HG03280 (cell line): Measurements from ENCODE around the gene ASB5.
"Not testable (repeated sequence)": the region's sequence is repeated elsewhere in the genome, so short reads cannot be mapped to it uniquely, and the experiment has no call there.

Source experiments
- ATAC-seq: cut with Tn5 transposase; IDR thresholded peaks from one replicate; pipeline ENCODE4 v1.9.1; 2021; ENCODE audit warnings: mild to moderate bottlenecking, moderate library complexity; ENCODE audit not compliant: unreplicated experiment

ASB5 gene

DNA sequence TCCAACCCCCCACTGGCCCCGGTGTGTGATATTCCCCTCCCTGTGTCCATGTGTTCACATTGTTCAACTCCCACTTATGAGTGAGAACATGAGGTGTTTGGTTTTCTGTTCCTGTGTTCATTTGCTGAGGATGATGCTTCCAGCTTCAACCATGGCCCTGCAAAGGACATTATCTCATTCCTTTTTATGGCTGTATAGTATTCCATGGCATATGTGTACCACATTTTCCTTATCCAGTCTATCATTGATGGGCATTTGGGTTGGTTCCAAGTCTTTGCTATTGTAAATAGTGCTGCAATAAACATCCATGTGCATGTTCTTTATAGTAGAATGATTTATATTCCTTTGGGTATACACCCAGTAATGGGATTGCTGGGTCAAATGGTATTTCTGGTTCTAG, 10.5 kb upstream of the ASB5 start:
- ATAC-seq, result not testable (repeated sequence)

DNA sequence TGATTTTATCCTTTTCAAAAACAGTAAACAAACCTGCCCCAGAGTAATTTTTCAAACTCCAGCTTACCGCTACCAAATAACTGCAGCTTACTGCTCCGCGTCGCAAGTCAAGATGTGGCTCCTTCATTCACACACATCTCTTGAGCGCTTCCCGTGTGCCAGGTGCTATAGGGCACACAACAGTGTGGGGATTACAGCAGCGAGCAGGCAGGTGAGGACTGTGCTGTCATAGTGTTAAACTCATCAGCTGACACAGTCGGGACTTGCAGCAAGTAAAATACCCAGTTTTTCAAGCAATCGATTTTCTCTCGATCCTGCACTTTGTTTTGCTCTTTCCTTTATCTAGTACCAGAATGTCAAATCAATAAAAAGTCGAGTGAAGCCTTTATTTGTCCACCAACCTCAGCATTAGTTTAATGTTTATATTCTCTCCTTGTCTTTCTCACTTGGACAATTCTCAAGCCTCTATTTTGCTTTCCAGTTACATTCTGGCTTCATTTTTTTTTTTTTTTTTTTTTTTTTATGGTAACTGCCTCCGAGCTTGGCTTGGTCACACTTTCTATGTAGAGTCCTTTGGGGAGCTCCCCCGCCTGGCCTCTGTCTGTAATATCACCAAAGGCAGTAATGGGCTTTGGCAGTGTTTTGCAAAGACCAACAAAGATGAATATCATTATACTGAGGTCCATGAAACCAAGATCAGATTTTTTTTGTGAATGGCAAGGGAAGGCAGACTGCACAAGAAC, 8.3 kb upstream of the ASB5 start:
- ATAC-seq, result peak; percentile 89

DNA sequence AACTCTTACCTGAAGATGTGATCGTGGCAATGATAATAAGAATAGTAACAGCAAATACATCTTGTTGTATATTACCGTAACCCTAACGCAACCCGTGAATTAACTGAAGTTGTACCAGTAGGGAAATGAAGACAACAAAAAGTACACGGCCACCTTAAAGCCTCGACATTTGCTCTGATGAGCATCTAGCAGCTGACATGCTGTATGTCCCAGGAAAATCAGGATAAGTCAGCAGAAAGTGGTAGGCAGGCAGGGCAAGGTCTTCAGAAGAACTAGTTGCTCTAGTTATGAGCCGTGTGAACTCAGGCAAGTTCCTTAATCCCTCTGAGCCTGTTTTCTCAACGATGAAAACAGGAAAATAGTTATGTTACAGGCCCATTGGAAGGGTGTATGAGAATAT, 7.7 kb upstream of the ASB5 start:
- no peak for ATAC-seq

DNA sequence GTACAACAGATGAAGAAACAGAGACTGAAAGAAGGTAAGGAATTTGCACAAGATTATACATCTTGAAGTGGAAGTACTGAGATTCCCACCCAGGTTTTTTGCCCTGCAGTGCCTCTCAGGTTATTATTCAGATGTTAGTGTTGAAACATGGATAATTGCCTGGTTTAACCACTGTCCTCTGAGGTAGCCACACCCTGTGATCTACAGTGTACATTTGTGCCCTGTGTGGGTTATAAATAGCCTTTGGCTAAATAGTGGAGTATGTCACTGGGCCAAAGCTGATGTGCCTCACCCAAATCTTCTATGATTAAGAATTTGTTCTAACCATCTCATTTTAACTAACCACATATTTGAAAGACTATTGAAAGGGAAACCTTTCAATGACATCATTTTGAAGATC, 5.4 kb upstream of the ASB5 start:
- no peak for ATAC-seq

DNA sequence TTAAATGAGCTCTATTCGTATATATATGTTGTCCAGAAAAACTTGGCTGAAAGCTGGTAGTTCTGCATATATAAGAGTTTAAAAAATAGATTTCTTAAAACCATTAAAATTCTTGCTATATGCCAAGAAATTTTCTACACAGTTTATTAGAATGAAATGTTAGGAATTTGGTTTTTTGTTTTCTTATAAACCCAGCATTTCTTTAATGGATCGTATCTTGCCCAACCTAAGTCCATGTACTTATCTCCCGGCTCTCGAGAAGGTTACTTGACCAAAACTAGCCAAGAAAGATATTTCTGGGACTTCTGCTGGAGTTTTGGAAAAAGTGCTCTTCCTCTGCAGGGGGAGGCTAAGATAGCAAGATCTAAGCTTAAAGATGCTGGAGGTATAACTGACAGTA, 4.7 kb upstream of the ASB5 start:
- no peak for ATAC-seq

DNA sequence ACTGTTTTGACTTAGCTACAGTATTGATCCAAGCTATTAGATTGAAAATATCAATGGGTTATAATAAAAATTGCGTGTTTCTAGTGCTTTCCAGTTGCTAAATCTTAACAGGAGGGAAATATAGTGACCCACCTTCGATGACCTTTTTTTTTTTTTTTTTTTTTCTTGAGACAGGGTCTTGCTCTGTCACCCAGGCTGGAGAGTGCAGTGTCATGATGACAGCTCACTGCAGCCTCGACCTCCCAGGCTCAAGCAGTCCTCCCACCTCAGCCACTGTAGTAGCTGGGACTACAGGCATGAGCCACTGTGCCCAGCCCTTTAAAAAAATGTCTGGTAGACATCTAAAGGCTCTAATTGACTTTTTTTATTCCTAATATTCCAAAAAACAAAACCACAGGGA, 3.8 kb upstream of the ASB5 start:
- ATAC-seq, result no peak

DNA sequence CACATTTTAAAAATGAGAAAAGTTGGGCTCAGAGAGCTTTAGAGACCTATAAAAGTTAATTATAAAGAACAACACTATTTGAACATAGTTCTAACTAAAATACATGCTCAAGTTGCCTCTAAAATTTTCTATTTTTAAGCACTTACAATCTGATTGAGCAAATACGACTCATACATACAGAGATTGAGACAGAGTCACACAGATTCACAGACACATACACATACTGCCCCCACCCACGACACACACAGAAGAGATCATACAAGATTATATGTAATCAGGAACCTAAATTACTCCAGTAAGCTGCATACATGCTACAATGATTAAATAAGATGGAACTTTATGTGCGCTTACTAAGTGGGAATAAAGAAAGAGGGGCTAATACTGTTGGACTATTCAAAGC, 2.7 kb upstream of the ASB5 start:
- ATAC-seq, result no peak

DNA sequence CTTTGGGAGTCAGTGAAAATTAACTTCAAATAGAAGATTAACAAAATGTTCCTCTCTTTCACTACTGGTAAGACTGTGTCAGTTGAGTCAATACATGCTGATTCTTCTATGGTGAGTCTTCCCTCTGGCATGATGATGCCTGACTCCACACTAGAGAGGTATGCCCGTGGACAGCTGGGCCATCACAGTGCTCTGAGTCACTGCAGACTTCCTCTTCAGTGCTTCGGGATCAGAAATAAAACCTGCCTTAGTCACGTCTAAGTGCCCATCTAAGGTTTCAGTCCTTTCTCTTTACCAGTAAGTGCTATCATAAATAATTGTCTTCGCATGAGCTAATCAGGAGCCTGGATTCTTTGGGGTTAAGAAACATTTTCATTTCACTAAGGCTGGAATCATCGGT, 1.6 kb upstream of the ASB5 start:
- no peak for ATAC-seq

DNA sequence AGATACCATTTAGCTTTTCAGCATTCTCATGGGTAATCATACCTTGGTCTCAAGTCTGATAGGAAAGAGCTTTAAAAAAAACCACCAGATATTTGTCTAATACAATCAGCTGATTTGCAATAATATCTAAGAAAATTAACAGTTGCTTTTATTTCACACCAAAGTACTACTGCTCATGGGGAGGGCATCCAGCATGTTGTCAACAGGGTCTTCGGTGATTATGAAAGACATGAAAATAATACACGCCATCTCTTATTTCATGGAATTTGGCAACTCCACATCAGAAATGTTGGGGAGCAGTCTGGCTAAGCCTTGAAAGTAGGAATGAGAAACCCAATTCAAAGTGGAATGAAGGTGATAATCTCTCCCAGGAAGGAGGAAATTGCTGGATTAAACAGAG, 3.0 kb downstream of the ASB5 start:
- ATAC-seq, result no peak

DNA sequence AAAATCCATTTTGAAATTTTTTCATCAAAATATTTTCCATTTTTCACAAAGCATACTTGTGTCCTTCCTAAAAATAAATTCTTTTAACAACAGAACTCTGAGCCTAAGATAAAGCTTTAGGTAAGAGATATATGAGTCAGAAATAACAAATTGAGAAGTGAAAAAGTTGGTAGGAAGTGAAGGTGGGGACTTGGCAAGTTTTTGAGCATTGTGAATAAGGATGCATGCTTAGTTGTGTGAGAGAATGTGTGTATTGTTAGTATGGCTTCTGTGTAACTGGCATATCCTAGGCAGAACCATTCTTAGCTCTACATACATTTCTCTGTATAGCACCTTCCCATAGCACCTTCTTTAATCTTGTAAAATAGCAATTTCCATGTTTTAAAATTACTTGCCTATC, 6.8 kb downstream of the ASB5 start:
- ATAC-seq, result peak; percentile 79

DNA sequence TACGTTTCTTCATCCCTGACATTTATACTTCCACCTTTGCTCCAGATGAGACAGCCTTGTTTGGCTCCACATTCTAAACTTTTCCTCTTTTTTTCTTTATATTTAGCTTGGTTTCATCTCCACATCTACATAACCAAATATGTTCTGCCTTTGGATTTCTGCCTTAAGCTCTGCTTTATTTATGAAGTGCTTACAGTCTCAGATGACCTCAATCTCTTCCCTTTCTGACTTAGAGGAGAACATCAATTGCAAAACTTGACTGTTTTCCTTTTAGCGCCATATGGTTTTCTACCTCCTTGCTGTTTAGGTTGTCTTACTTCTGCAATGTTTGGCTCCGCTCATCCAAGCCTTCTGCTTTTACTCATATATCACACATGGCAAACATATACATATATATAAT, 7.5 kb downstream of the ASB5 start:
- ATAC-seq, result no peak

DNA sequence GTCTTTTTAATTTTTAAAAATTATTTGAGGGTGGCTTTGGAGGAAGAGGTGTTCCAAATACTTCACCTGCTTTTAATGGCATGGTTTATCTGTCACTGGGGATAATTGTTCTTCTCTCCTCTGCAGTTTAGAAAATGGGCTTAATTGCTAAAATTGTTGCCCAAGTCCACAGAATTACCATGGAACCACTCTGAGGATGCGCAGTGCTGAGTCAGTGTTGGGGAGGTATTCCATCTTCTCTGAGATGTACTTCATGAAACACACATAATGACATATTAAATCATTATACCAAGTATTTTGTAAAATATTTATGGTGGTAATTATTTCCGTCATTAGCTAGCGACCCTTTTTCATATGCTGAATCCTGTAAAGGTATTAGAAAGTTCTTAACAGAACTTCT, 8.0 kb downstream of the ASB5 start:
- ATAC-seq, result no peak

DNA sequence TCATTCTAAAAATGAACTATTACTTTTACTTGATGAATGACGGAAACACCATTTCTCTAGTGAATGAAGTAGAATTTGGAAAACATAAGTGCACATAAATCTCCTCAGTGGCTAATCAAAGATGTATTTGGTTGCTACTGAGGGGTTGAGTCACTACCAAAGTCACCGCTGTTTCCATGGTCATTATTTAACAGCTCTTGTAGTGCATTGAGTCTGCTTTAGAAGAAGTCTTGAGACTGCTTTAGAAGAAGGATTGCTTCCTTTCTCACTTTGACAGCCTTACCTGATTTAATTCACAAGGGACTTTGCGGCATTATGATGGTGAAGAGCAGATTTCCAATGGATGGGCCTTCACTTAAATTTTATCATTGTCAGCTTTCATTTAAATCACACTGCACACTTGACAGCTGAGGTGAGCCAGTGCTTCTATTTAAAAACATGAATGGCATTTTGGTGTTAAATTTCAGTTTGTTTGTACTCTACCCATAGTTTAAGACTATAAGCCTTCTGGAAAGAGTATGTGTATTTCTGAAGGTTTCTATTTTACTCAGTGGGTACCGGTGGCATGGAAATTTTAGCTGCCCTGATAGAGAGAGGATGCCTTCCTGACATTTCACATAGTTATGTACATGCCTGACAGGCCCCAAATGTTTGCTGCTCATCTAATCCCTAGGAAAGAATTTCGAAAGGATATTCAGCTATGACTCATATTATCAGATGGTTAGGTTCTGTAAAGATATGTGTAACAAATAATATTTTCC, 9.5 kb downstream of the ASB5 start:
- no peak for ATAC-seq

DNA sequence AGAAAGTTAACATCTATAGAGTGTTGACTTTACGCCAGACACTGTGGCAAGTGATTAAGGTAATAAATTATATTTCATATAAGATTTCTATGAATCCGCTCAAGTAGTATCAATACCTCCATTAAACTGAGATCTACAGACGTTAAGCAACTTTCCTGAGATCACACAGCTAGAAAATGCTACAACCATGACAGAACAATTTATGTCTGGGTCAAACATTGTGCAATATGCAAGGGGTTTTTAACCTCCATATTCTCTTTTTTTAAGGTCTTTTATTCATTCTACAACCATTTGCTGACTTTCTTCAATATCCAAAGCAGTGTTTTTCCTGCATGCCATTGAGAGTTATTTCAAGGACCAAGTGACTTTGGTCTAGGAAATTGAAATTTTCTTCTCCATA, 10.9 kb downstream of the ASB5 start:
- ATAC-seq, result no peak

DNA sequence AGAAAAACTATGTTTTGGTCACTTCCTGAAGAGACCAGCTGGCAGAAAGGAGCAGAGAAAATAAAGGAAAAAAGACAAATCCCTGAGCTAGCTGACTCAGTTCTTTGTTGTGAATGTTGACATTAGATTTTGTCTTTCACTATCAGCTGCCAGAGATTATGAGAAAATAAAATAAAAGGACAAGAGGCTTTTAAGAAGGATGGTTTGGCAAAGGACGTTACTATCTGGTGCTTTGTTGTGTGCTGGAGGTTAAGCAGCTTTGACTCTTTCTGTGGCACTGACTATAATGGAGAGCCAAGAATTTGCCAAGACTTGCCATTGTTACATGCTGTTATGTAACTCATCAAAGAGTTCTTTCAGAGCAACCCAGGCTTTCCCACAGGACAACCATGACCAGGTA, 12.1 kb downstream of the ASB5 start:
- ATAC-seq, result no peak

DNA sequence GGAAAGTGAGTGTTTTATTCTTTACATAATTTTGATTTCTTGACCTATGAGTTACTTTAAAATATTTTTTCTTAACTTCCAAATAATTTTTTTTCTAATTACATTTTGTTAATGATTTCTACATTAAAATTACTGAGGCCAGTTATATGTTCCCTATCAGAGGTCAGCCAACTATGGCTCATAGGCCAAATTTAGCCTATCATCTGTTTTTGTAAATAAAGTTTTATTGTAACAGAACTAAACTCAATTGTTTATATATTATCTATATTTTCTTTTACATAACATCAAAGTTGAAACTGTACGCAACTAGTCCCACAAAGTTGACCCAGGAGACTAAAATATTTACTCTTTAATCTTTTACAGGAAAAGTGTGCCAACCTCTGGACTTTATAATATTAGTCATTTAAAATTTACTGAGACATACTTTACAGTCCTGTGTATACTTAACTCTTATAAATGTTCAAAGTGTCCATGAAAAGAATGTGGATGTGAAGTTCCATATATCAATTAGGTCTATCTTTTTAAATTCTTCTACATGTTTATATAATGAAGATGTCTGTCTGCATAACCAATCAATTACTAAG, 26.2 kb downstream of the ASB5 start:
- ATAC-seq, result no peak

DNA sequence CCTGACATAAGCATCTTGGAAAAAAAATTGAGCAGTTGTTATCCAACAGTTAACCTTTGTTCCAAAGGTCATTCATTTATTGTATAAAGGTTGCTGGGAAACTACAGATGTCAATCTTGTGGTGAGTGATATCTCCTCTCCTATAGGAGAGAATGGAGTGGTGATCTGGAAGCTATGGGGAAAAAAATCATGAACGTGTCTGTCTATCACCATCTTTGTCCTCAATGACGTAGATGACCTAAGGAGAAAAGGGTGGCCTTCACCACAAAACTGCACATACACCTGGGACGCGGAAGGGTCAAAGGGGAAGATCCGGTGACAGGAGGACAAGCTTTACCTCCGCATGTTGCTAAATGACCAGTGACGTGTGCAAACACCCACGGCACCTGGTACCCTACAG, 27.3 kb downstream of the ASB5 start:
- no peak for ATAC-seq

DNA sequence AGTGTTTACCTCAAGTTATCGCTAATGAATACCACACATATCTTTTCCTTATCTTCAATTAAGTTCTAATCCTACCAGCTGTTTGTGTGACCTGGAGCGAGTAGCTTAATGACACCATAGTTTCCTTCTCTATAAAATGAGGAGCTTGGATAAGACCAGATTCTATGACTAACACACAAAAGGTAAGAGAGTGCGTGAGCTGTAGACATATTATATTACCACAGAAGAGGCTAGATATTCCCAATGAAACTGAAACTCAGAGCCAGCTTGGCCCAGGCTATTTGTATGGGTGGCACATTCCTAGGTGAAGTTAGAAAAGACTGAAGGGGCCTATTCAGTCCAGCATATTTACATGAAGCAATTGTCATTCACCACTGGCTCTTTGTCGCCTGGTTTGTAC, 30.2 kb downstream of the ASB5 start:
- ATAC-seq, result no peak

DNA sequence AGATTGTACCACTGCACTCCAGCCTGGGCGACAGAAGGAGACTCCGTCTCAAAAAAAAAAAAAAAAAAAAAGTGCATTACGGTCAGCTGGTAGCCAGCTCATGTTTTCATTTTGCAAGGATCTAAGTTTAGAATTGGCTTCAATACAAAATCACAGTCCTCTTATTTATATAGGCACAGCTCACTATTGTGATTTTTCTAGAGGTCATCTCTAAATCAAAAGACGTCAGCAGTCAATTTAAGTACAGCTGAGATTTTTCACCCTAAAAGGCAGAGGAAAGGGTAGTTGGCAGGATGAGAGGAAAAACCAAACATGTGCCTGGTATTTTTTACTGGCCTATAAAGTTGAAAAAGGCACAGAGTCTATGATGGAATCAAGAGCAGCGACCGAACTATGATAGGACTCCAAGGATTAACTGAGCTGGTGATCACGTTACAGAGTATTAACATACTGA, 30.8 kb downstream of the ASB5 start:
- no peak for ATAC-seq

DNA sequence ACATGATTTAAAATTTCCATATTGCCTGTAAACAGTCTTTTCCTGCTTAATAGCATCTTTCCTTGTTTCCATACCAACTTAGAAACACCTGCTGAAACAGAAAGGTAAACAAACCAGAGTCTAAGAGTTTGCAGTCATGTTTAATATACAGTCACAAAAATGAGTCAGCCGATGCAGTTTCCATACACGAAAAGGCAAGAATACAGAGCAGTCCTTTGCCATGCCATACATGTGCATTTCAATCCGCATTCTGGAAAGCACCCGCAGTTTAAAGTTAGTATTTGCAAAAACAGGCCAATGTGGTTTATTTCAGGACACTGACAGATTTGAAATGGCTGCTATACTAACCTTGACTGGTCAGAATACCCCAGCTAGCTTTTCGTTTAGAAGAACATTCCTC, 32.1 kb downstream of the ASB5 start:
- no peak for ATAC-seq

DNA sequence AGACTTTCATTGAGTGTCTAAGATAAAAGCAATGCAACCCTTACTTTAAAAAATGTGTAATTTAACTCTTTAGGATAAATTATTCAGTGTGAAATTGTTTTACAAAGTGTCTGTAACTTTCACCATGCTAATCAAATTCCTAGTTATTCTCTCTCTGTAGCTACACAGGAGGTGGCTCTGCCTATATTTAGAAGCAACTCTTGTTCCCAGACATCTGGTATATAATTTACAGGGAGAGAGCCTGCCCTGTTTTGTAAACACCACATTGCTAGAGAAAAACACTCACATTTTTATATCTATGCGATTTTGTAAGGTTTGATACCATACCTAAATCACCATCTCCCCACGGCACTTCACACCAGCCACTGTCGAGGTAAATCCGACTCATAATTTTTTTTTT, 38.2 kb downstream of the ASB5 start:
- ATAC-seq, result no peak

DNA sequence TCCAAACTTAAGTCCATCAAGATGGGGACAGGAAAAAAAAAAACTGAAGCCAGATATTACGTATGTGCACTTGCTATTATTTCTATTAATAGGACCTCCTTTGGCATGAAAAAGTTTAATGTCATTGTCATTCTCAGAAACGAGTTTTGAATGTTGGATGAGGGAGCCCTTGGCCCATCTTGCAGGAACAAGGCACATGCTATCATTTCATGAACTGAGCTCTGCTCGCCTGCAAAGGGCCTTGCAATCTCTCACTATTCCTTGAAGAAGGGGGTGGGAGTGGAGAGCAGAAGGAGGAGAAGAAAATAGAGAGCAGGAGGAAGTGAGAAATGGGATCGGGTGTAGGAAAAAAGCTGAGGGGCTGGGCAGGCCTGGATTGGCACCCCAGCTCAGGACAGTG, 39.4 kb downstream of the ASB5 start:
- ATAC-seq, result no peak
